HFF-Myc (cell line): ENCODE results near the gene APOL1.

Experiments used
- DNase-seq: peaks from one replicate; pipeline ENCODE4 v3.0.0-alpha.2; 2011; ENCODE audit warnings: low read depth; ENCODE audit errors: extremely low read depth
- H3K4me3 ChIP-seq: replicated peaks from 2 replicates; pipeline ENCODE4 v1.5.1; 2011; ENCODE audit warnings: low read depth, mild to moderate bottlenecking, control low read depth, low read length
- CTCF ChIP-seq: IDR thresholded peaks from 2 replicates; pipeline ENCODE4 v1.5.1; 2012; ENCODE audit warnings: mild to moderate bottlenecking, low read depth, low read length, control low read depth; ENCODE audit errors: missing control alignments

The APOL1 gene

GRCh38 chr22:36218648-36219193, 34.2 kb upstream of the APOL1 start:
- no peak for TF ChIP-seq CTCF
- no peak overlapping the region for H3K4me3 ChIP-seq
- no peak for DNase-seq

GRCh38 chr22:36220451-36220921, 32.4 kb upstream of the APOL1 start:
- no peak overlapping the region for H3K4me3 ChIP-seq
- DNase-seq: no peak
- no peak for TF ChIP-seq CTCF

- DNase-seq: no peak
- no peak overlapping the region for H3K4me3 ChIP-seq
- TF ChIP-seq CTCF: peak; percentile 74
These were observed 30.9 kb upstream of the APOL1 start for GRCh38 chr22:36221799-36222751.

- DNase-seq: no peak
- TF ChIP-seq CTCF: no peak
- H3K4me3 ChIP-seq: no peak overlapping the region
These were observed 30.0 kb upstream of the APOL1 start for GRCh38 chr22:36222887-36223450.

GRCh38 chr22:36223504-36223903, 29.4 kb upstream of the APOL1 start:
- H3K4me3 ChIP-seq: no peak overlapping the region
- DNase-seq: no peak
- TF ChIP-seq CTCF: no peak

GRCh38 chr22:36224245-36224644, 28.7 kb upstream of the APOL1 start:
- no peak for TF ChIP-seq CTCF
- DNase-seq: no peak
- H3K4me3 ChIP-seq: no peak overlapping the region
